RWPE2 (cell line): Measurements from ENCODE around the gene ETV4.
A peak's percentile ranks its signal among the peaks of the same experiment; 100 is the strongest.

Experiments used
- ATAC-seq: fragments of 200-7000 bp; cut with Tn5 transposase; 3 replicates; pipeline ENCODE4 v1.9.1; 2021; ENCODE audit warnings: low read depth
- DNase-seq: peaks from one replicate; pipeline ENCODE4 v3.0.0-alpha.2; 2020; ENCODE audit warnings: low spot score
- H3K27ac ChIP-seq: fragments of 450-650 bp; 2 replicates; pipeline ENCODE4 v1.5.1; 2017; ENCODE audit warnings: mild to moderate bottlenecking; ENCODE audit not compliant: poor library complexity, severe bottlenecking
- H3K27me3 ChIP-seq: fragments of 250-450 bp; sonication (Bioruptor Pico); 2 replicates; pipeline ENCODE4 v1.5.1; 2021; ENCODE audit warnings: mild to moderate bottlenecking, moderate library complexity; ENCODE audit not compliant: insufficient read depth, poor library complexity, severe bottlenecking
- H3K36me3 ChIP-seq: fragments of 250-450 bp; sonication (Bioruptor Pico); 2 replicates; pipeline ENCODE4 v1.5.1; 2020; ENCODE audit warnings: low read depth, mild to moderate bottlenecking, moderate library complexity
- H3K4me1 ChIP-seq: fragments of 250-450 bp; sonication (Bioruptor Pico); 2 replicates; pipeline ENCODE4 v1.5.1; 2021; ENCODE audit warnings: mild to moderate bottlenecking, moderate library complexity; ENCODE audit not compliant: insufficient read depth, poor library complexity, severe bottlenecking
- H3K4me3 ChIP-seq: fragments of 250-450 bp; sonication (Bioruptor Pico); 2 replicates; pipeline ENCODE4 v1.5.1; 2021; ENCODE audit warnings: mild to moderate bottlenecking, moderate library complexity; ENCODE audit not compliant: severe bottlenecking
- H3K9me3 ChIP-seq: fragments of 250-450 bp; sonication (Bioruptor Pico); 2 replicates; pipeline ENCODE4 v1.5.1; 2021; ENCODE audit warnings: mild to moderate bottlenecking, moderate library complexity; ENCODE audit not compliant: severe bottlenecking
- TF ChIP-seq, protein P1 (sequence below): fragments of 450-650 bp; IDR thresholded peaks from one replicate; pipeline ENCODE4 v1.5.1; 2017; ENCODE audit warnings: mild to moderate bottlenecking, moderate library complexity; ENCODE audit not compliant: poor library complexity, severe bottlenecking

The ETV4 gene

DNA sequence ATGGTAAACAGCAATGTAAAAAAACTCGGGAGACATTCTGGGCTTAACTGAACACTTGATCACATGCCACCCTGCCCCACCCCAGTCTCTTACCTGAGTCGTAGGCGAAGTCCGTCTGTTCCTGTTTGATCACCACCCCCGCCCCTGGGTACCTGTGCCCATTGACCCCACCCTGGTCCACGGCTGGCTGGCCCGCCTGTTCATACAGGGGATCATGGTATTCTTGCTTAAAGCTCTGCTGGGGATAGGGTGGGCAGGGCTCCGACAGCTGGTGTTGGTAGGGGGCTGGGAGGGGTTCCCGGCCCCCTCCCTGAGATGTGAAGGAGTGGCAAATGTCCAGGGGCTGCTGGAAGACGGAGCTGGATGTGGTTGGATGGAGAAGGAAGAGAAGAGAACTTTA, 13.6 kb downstream of the ETV4 start:
- no peak overlapping the region for H3K4me3 ChIP-seq
- H3K4me1 ChIP-seq = peaks cover 31% of the 10 kb centered on the region
- ATAC-seq (no peak), DNase-seq (no peak)
- H3K9me3 ChIP-seq = no peaks in the 10 kb centered on the region
- H3K36me3 ChIP-seq = peaks cover 24% of the 10 kb centered on the region
- no peak overlapping the region for H3K27ac ChIP-seq
- TF ChIP-seq, protein P1, sequence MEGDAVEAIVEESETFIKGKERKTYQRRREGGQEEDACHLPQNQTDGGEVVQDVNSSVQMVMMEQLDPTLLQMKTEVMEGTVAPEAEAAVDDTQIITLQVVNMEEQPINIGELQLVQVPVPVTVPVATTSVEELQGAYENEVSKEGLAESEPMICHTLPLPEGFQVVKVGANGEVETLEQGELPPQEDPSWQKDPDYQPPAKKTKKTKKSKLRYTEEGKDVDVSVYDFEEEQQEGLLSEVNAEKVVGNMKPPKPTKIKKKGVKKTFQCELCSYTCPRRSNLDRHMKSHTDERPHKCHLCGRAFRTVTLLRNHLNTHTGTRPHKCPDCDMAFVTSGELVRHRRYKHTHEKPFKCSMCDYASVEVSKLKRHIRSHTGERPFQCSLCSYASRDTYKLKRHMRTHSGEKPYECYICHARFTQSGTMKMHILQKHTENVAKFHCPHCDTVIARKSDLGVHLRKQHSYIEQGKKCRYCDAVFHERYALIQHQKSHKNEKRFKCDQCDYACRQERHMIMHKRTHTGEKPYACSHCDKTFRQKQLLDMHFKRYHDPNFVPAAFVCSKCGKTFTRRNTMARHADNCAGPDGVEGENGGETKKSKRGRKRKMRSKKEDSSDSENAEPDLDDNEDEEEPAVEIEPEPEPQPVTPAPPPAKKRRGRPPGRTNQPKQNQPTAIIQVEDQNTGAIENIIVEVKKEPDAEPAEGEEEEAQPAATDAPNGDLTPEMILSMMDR = no peak
- no peaks in the 10 kb centered on the region for H3K27me3 ChIP-seq

DNA sequence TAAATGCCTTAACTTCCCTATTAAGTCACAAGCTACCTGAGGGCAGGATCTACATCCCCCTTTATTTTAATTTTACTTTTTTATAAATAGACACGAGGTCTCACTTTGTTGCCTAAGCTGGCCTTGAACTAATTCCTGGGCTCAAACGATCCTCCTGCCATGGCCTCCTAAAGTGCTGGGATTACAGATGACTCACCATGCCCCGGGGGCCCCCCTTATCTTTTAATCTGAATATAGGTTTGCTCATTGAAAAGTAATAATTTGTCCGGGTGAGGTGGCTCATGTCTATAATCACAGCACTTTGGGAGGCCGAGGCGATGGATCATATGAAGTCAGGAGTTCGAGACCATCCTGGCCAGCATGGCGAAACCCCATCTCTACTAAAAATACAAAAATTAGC, 14.2 kb downstream of the ETV4 start:
- Histone ChIP-seq H3K4me3 (no peak overlapping the region), H3K27me3 (no peaks in the 10 kb centered on the region), H3K27ac (peak overlapping the region; percentile 67), H3K9me3 (no peaks in the 10 kb centered on the region), H3K36me3 (peaks cover 22% of the 10 kb centered on the region), H3K4me1 (peaks cover 28% of the 10 kb centered on the region)
- TF ChIP-seq, protein P1 = no peak
- DNase-seq (no peak), ATAC-seq (no peak)

DNA sequence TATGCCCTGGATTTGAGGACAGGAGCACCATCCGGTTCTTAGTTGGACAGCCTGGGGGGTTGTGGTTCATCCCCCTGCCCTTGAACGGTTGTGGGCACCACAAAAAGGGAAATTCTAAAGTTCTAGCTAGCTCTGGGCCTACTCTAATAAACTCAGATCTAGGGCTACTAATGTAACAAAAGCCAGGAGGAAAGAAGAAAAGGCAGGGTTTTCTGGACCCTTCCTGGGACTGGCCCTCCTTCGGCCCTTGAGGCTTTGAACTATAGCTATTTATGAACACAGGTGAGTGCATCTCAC, 15.1 kb downstream of the ETV4 start:
- no peak overlapping the region for H3K4me3 ChIP-seq
- H3K9me3 ChIP-seq = no peaks in the 10 kb centered on the region
- DNase-seq (no peak), ATAC-seq (no peak)
- TF ChIP-seq, protein P1 = no peak
- H3K27ac ChIP-seq = peak overlapping the region; percentile 67
- no peaks in the 10 kb centered on the region for H3K27me3 ChIP-seq
- H3K36me3 ChIP-seq = peaks cover 23% of the 10 kb centered on the region
- peaks cover 19% of the 10 kb centered on the region for H3K4me1 ChIP-seq

DNA sequence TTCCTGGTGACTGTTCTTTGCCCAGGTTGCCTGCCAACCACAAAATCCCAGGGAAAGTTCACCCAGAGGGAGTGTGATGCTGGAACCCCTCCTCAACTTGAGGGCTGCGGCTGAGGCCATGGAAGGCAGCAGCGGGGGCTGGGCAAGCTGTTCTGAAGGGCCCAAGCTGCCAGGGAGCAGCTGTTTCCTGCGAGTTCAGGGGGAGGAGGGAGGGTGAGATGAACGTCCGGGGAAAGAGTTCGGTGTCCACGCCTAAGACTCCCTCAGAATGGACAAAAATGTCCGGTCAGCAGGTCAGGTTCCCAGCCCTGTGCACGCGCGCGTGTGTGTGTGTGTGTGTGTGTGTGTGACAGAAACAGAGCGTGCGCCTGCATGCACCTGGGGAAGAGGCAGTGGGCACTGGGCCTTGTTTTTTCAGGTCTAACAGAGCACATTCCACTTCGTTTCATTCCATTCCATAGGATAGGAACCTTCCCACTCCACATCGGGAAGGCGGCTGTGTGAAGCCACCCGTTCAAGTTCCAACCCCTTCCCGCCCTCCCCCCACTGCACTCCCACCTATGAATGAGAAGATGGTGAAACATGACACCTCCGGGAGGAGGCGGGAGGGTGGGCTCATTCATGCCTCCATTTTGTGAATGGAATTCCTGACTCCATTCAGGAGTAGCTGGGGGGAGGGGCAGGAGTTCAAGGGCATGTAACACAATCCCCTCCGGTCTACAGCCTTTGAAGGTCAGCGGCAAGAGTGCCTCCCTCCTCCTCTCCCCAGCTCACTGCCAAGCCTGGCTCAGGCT, 15.7 kb downstream of the ETV4 start:
- TF ChIP-seq, protein P1 = no peak
- Histone ChIP-seq H3K36me3 (peaks cover 29% of the 10 kb centered on the region), H3K9me3 (no peaks in the 10 kb centered on the region), H3K4me1 (peaks cover 17% of the 10 kb centered on the region), H3K4me3 (no peak overlapping the region), H3K27me3 (no peaks in the 10 kb centered on the region), H3K27ac (peak overlapping the region; percentile 67)
- ATAC-seq (peak; percentile 49), DNase-seq (peak; percentile 84)

DNA sequence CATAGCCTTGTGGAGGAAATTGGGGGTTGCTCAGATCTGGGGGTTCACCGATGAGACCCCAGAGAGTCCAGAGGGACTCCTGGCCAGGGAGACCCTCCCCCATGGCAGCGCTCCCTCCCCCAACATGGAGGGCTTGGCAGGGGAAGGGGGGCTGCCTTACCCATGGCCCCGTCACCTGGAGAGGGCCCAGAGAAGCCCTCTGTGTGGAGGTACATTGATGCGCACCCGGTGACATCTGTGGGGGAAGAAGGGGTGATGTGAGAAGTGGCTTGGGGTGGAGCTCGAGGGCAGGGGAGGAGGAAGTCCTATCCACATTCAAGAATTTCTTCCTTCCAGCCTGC, 16.2 kb downstream of the ETV4 start:
- Histone ChIP-seq H3K4me1 (peaks cover 17% of the 10 kb centered on the region), H3K4me3 (no peak overlapping the region)

More for the DNA sequence above, 16.2 kb downstream of the ETV4 start:
- Histone ChIP-seq H3K9me3 (no peaks in the 10 kb centered on the region), H3K27ac (peak overlapping the region; percentile 67), H3K36me3 (peaks cover 29% of the 10 kb centered on the region), H3K27me3 (no peaks in the 10 kb centered on the region)
- ATAC-seq (peak; percentile 7; the same call in 1 of the 3 replicates), DNase-seq (no peak)
- TF ChIP-seq, protein P1 = no peak
